SU-DHL-6 (cell line): ENCODE data around the gene RALB.

ENCODE experiments used
- H2AFZ ChIP-seq: fragments of 200-600 bp; sonication (generic); 2 replicates; pipeline ENCODE4 v1.6.1; 2014; ENCODE audit warnings: low read depth, mild to moderate bottlenecking, moderate library complexity, mixed read lengths, antibody characterized with exemption, low read length; ENCODE audit not compliant: severe bottlenecking
- H3F3A ChIP-seq: fragments of 200-600 bp; shearing (Covaris generic); 2 replicates; pipeline ENCODE4 v1.6.0; 2016; ENCODE audit warnings: antibody characterized with exemption, mild to moderate bottlenecking; ENCODE audit not compliant: insufficient read depth
- H3K27ac ChIP-seq: fragments of 200-600 bp; sonication (generic); 2 replicates; pipeline ENCODE4 v1.5.1; 2016; ENCODE audit warnings: low read depth, mild to moderate bottlenecking, low read length, moderate library complexity, mixed read lengths
- H3K27me3 ChIP-seq: fragments of 200-600 bp; sonication (generic), shearing (Covaris generic); 2 replicates; pipeline ENCODE4 v1.6.0; 2014; ENCODE audit warnings: mild to moderate bottlenecking, low read length
- H3K36me3 ChIP-seq: fragments of 200-600 bp; sonication (generic); 2 replicates; pipeline ENCODE4 v1.6.1; 2014; ENCODE audit warnings: mild to moderate bottlenecking, low read length, mixed read lengths
- H3K4me2 ChIP-seq: fragments of 300-600, 200-600 bp; shearing (Covaris generic), sonication (generic); 2 replicates; pipeline ENCODE4 v1.6.0; 2014; ENCODE audit warnings: low read length, low read depth, mild to moderate bottlenecking; ENCODE audit not compliant: poor library complexity, severe bottlenecking
- H3K4me3 ChIP-seq: fragments of 200-600 bp; sonication (generic); 2 replicates; pipeline ENCODE4 v1.5.1; 2014; ENCODE audit warnings: antibody characterized with exemption, low read length, mild to moderate bottlenecking, mixed read lengths; ENCODE audit not compliant: insufficient read depth, poor library complexity, severe bottlenecking
- H3K79me2 ChIP-seq: fragments of 200-600 bp; sonication (generic); 2 replicates; pipeline ENCODE4 v1.6.1; 2014; ENCODE audit warnings: mild to moderate bottlenecking, low read length, moderate library complexity; ENCODE audit not compliant: insufficient read depth
- H3K9ac ChIP-seq: fragments of 200-600 bp; sonication (generic); 2 replicates; pipeline ENCODE4 v1.7.0; 2014; ENCODE audit warnings: mild to moderate bottlenecking, low read length
- H3K9me2 ChIP-seq: fragments of 200-600 bp; sonication (generic); replicated peaks from 2 replicates; pipeline ENCODE4 v1.6.1; 2014; ENCODE audit warnings: low read length; ENCODE audit not compliant: insufficient read depth
- H3K9me3 ChIP-seq: fragments of 200-600 bp; sonication (generic); 2 replicates; pipeline ENCODE4 v1.6.1; 2014; ENCODE audit warnings: low read length, mixed read lengths; ENCODE audit not compliant: insufficient read depth
- H4K20me1 ChIP-seq: fragments of 200-600 bp; sonication (generic); 2 replicates; pipeline ENCODE4 v1.6.1; 2014; ENCODE audit warnings: low read depth, mild to moderate bottlenecking, antibody characterized with exemption, low read length, moderate library complexity, mixed read lengths
- EZH2phosphoT487 ChIP-seq: fragments of 200-600 bp; sonication (generic), shearing (Covaris generic); conservative IDR thresholded peaks from 2 replicates; pipeline ENCODE4 v1.6.1; 2018; ENCODE audit warnings: mild to moderate bottlenecking, antibody characterized with exemption, low read length, moderate library complexity, mixed read lengths
- TF ChIP-seq, protein P1 (sequence below): fragments of 200-600 bp; sonication (generic); IDR thresholded peaks from one replicate; pipeline ENCODE4 v1.5.1; 2017; ENCODE audit warnings: antibody characterized with exemption, mild to moderate bottlenecking, low read length, moderate library complexity; ENCODE audit not compliant: insufficient read depth, poor library complexity, severe bottlenecking

Gene RALB

GRCh38 chr2:120204417-120204816 lies 48.2 kb upstream of the RALB start:
- H4K20me1 ChIP-seq = no peaks in the 10 kb centered on the region
- no peaks in the 10 kb centered on the region for H3K9me3 ChIP-seq
- H3K4me2 ChIP-seq = no peak overlapping the region
- TF ChIP-seq, protein P1, sequence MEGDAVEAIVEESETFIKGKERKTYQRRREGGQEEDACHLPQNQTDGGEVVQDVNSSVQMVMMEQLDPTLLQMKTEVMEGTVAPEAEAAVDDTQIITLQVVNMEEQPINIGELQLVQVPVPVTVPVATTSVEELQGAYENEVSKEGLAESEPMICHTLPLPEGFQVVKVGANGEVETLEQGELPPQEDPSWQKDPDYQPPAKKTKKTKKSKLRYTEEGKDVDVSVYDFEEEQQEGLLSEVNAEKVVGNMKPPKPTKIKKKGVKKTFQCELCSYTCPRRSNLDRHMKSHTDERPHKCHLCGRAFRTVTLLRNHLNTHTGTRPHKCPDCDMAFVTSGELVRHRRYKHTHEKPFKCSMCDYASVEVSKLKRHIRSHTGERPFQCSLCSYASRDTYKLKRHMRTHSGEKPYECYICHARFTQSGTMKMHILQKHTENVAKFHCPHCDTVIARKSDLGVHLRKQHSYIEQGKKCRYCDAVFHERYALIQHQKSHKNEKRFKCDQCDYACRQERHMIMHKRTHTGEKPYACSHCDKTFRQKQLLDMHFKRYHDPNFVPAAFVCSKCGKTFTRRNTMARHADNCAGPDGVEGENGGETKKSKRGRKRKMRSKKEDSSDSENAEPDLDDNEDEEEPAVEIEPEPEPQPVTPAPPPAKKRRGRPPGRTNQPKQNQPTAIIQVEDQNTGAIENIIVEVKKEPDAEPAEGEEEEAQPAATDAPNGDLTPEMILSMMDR = no peak
- no peak for TF ChIP-seq EZH2phosphoT487
- H3K9ac ChIP-seq = no peak overlapping the region
- H3K9me2 ChIP-seq = no peaks in the 10 kb centered on the region
- no peaks in the 10 kb centered on the region for H3F3A ChIP-seq
- H3K27me3 ChIP-seq = no peaks in the 10 kb centered on the region
- no peak overlapping the region for H3K4me3 ChIP-seq
- H2AFZ ChIP-seq = no peak overlapping the region
- H3K27ac ChIP-seq = no peak overlapping the region
- H3K36me3 ChIP-seq = no peaks in the 10 kb centered on the region
- H3K79me2 ChIP-seq = no peaks in the 10 kb centered on the region

DNA sequence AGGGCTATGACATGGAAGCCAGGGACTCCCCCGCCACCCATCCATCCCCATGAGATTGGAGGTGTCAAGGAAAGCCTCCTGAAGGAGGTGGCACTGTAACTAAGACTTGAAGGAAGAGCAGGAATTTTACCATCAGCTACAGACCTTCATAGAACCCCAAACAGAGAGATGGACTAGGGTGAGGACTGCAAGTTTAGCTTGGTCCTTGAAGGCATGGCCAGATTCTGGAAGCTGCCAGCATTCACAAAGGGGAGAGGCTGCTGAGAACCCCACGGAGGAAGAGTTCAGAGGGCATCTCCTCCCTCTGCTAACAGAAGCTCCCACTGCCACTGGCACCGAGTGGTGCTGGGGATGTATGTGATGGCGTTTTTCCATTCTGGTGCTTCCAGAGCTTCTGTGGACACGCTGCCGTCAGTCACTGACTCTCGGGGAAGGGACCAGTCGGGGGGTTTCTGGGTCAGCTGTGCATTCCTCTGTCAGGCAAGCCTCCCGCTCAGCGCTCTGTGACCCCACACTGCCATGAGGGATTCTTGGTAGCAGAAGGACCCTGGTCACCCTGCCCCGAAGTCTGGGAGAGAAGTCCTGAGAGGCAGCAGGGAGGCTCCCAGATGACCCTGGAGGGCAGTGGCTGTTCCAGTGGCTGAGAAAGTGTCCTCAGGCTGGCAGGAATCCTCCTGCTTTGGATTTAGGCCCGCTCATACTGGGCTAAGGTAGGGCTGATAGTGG lies 47.5 kb upstream of the RALB start:
- H3K27ac ChIP-seq = no peak overlapping the region
- no peaks in the 10 kb centered on the region for H3K27me3 ChIP-seq
- H4K20me1 ChIP-seq = no peaks in the 10 kb centered on the region
- H3K9me2 ChIP-seq = no peaks in the 10 kb centered on the region
- H3K4me2 ChIP-seq = no peak overlapping the region
- H3K9me3 ChIP-seq = no peaks in the 10 kb centered on the region
- H3K9ac ChIP-seq = no peak overlapping the region
- TF ChIP-seq EZH2phosphoT487 = no peak
- TF ChIP-seq, protein P1 = no peak
- H2AFZ ChIP-seq = no peak overlapping the region
- no peak overlapping the region for H3K4me3 ChIP-seq
- no peaks in the 10 kb centered on the region for H3K36me3 ChIP-seq
- H3K79me2 ChIP-seq = no peaks in the 10 kb centered on the region
- H3F3A ChIP-seq = no peaks in the 10 kb centered on the region

DNA sequence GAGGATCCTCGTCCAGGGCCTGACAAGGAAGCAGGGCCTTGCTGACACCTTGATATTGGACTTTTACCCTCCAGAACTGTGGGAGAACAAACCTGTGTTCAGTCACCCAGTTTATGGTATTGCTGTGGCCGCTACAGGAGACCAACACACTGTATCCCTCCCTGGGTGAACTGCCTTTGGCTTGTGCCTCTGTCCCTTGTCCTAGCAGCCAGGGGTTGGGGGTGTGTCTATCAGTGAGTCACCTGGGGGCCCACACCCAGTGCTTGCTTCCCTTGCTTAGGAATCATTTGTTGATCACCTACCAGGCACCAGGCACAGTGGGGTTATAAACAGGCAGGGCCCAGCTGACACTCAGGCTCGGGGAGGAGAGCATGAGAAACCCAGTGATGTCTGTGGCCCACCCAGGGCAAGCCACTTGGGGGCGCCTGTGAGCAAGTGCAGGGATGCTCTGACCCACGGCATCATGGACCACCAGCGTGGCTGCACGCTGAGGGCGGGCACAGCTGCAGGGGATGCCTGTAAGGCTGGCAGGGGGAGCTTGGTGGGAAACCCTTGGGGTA lies 46.5 kb upstream of the RALB start:
- no peaks in the 10 kb centered on the region for H3K9me3 ChIP-seq
- H3K4me2 ChIP-seq = no peak overlapping the region
- H3K27ac ChIP-seq = no peak overlapping the region
- no peaks in the 10 kb centered on the region for H3F3A ChIP-seq
- no peaks in the 10 kb centered on the region for H3K27me3 ChIP-seq
- TF ChIP-seq EZH2phosphoT487 = no peak
- TF ChIP-seq, protein P1 = peak; percentile 42
- H3K4me3 ChIP-seq = no peak overlapping the region
- no peaks in the 10 kb centered on the region for H3K79me2 ChIP-seq
- no peaks in the 10 kb centered on the region for H3K36me3 ChIP-seq
- no peaks in the 10 kb centered on the region for H4K20me1 ChIP-seq
- H3K9ac ChIP-seq = no peak overlapping the region
- no peaks in the 10 kb centered on the region for H3K9me2 ChIP-seq
- no peak overlapping the region for H2AFZ ChIP-seq
